Natural killer cell treated with Interleukin-12 subunit alpha and Interleukin-12 subunit beta and Interleukin-15 and Interleukin-18, amount 100 ng/mL, for 72 hours (primary cell): ENCODE measurements around the gene POTEB. TPM values are rescaled to one million over a fixed set of nuclear protein-coding genes. Genes with fewer than 3 reads are reported as not detected.
"Not testable (repeated sequence)": the region's sequence is repeated elsewhere in the genome, so short reads cannot be mapped to it uniquely, and the experiment has no call there.

ENCODE experiments used
- ATAC-seq, 2 donors: fragments of 150-1000 bp; cut with Tn5 transposase in 1 of 2; sonication (Bioruptor Pico), chemical (Tn5 transposase) in 1 of 2; 2 replicates each; pipeline ENCODE4 v1.10.0; 2021
- DNase-seq: peaks from one replicate; pipeline ENCODE4 v3.0.0; 2022; ENCODE audit warnings: low spot score
- H3K27ac Mint-ChIP-seq, 2 donors: 1 replicate in 1 of 2; 2 replicates in 1 of 2; pipeline ENCODE4 v1.8.0; 2022; ENCODE audit warnings: mixed read lengths in 2 of 2, mild to moderate bottlenecking in 1 of 2, moderate library complexity in 1 of 2
- H3K27me3 Mint-ChIP-seq, 2 donors: 1 replicate in 1 of 2; 2 replicates in 1 of 2; pipeline ENCODE4 v1.8.0; 2022; ENCODE audit warnings: mixed read lengths in 2 of 2
- H3K36me3 Mint-ChIP-seq: one replicate; pipeline ENCODE4 v1.8.0; 2022; ENCODE audit warnings: mixed read lengths
- H3K4me1 Mint-ChIP-seq, 2 donors: 1 replicate in 1 of 2; 2 replicates in 1 of 2; pipeline ENCODE4 v1.8.0; 2022; ENCODE audit warnings: low read depth in 2 of 2, mixed read lengths in 2 of 2, mild to moderate bottlenecking in 1 of 2
- H3K4me3 Mint-ChIP-seq: one replicate; pipeline ENCODE4 v1.8.0; 2022; ENCODE audit warnings: mixed read lengths
- H3K9me3 Mint-ChIP-seq: 2 replicates; pipeline ENCODE4 v1.8.0; 2022; ENCODE audit warnings: mixed read lengths
- total RNA-seq, 2 donors: library from RNA; stranded (reverse); gene quantifications; one replicate each; pipeline ENCODE4 v1.2.3, GENCODE V29; 2022

Gene POTEB
- total RNA-seq: not detected

GRCh38 chr15:21877635-21878034, at the start of gene POTEB:
Gene POTEB, minus strand, starts transcription at chr15:21877735. Its CDS starts 489 bp downstream, at chr15:21877246.
- not testable (repeated sequence) for DNase-seq, ATAC-seq, H3K4me3 Mint-ChIP-seq, H3K27ac Mint-ChIP-seq, H3K9me3 Mint-ChIP-seq, H3K36me3 Mint-ChIP-seq, H3K27me3 Mint-ChIP-seq, H3K4me1 Mint-ChIP-seq

- H3K36me3 Mint-ChIP-seq, ATAC-seq, H3K4me1 Mint-ChIP-seq, DNase-seq, H3K27ac Mint-ChIP-seq, H3K27me3 Mint-ChIP-seq, H3K4me3 Mint-ChIP-seq, H3K9me3 Mint-ChIP-seq: not testable (repeated sequence)
These were observed 13.4 kb upstream of the POTEB start for GRCh38 chr15:21890955-21891354.

- not testable (repeated sequence) for H3K36me3 Mint-ChIP-seq, ATAC-seq, DNase-seq, H3K9me3 Mint-ChIP-seq, H3K27ac Mint-ChIP-seq, H3K4me3 Mint-ChIP-seq, H3K27me3 Mint-ChIP-seq, H3K4me1 Mint-ChIP-seq
These were observed 12.0 kb upstream of the POTEB start for GRCh38 chr15:21889542-21889941.

DNA sequence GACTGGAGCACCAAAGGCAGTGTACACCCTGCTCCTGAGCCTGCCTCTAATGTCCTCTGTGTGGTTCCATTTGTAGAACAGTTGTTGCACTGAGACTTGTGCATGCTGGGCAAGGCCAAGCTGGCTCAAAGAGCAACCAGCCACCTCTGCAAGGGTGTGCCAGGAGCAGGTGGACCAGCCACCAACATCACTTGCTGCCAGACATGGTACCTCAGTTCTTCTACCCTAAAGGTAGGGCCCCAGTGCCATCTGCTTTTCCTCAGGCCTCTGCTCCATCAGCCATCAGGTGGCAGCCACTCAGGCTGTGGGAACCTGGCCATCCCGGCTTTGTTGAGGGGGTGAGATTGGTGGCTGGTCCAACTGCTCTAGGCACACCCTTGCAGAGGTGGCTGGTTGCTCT, 38.7 kb downstream of the POTEB start:
- not testable (repeated sequence) for H3K4me3 Mint-ChIP-seq, H3K27ac Mint-ChIP-seq, H3K36me3 Mint-ChIP-seq, DNase-seq, H3K4me1 Mint-ChIP-seq, H3K9me3 Mint-ChIP-seq, ATAC-seq, H3K27me3 Mint-ChIP-seq

Other genes with a start within 250 kb of the POTEB start
- not detected for gene OR4M2, start 202.8 kb upstream of the POTEB start, total RNA-seq